ENCODE measurements around the gene STKLD1. TPM values are rescaled to one million over a fixed set of nuclear protein-coding genes. Genes with fewer than 3 reads are reported as not detected.

STKLD1 gene
- polyA plus RNA-seq, 6 donors from 2014 or later, result 0.18 to 0.61 TPM; not detected in 4

DNA sequence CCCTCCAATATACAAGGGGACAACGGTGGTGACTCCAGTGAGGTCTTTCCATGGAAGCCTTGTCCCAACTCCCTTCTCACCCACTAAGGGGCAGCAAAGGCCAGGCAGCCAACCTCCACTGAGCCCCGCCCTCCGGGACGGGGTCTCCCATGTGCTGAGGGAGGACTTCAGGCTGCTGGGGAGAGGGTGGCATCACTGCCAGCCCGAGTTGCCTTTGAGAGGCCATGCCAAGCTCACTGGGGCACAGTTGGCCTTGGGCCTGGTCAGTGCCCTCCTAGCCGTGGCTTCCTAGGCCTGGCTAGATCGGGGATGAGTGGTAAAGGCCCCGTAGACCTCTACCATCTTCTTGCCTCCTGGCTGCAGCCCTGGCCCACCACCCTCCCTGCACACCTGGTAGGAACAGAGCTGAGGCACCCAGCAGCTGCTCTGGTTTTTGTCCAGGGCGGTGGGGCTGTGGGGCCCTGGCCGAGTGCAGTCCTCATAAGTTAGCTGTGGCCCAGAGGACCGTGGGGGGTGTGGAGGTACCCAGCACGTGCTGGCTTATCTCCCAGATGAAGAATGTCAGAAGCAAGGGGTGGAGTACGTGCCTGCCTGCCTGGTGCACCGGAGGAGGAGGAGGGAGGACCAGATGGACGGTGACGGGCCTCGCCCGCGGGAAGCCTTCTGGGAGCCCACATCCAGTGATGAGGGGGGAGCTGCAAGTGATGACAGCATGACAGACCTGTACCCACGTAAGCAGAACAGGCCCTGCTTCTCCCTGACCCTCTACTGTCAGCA, 16.6 kb upstream of the STKLD1 start:
- DNase-seq (no peak), ATAC-seq (ENCODE audit: low read depth in 2 of 2) (no peak)
- peak overlapping the region in 2 of 8 donors; percentile 86 to 95 for H3K4me3 Mint-ChIP-seq
- H3K9me3 Mint-ChIP-seq, result no peaks in the 10 kb centered on the region
- peaks cover 0 to 16% of the 10 kb centered on the region in 2 donors for H3K36me3 Mint-ChIP-seq
- H3K27me3 Mint-ChIP-seq, result no peaks in the 10 kb centered on the region
- H3K27ac Mint-ChIP-seq, result peak overlapping the region in 2 of 6 donors; percentile 57 to 79
- H3K4me1 Mint-ChIP-seq, result peaks cover 17 to 40% (median 23%) of the 10 kb centered on the region in 3 donors

DNA sequence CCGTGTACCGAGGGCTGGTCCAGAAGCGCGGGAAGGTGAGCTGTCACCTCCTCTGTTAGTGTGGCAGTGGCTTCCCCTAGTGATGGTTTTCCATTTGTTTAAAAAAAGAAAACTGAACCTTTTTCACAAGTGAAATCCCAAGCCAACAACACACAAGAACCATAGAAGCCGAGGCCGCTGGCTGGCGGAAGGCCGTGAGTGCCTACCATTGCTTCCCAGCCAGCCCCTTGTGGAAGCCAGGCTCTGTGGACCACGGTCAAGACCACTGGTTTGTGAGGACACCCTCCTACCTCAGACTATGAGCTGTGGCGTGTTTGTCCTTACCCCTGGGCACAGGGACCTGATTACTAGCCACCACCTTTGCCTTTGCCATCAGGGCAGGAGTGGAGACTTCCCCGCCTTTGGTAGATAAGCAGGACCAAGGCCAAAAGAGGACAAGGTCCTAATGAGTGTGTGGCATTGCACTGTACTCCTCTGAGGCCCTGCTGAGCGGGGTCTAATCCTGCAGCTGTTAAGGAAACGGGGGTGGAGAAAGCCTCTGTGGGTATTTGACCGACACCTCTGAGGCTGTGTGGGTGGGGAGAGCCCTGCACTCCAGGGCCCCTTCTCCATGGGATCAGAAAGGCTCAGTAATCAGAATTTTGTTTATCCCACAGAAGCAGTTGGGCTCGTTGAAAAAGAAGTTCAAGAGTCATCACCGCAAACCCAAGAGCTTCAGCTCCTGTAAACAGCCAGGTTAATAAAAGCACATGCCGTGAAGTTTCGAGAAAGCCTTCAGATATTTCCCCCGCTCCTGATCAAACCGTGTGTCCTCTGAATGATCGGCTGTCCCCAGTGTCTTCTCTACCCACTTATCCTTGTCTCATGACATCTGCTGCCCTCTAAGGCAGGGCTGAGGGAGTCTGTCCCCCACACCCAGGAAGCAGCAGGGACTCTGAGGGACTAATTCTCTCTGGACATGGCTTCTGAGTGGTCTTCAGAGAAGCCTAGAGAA, 15.5 kb upstream of the STKLD1 start:
- peak overlapping the region in 3 of 8 donors; percentile 44 to 56 (median 56) for H3K4me3 Mint-ChIP-seq
- DNase-seq (no peak), ATAC-seq (ENCODE audit: low read depth in 2 of 2) (no peak)
- peaks cover 0 to 16% of the 10 kb centered on the region in 2 donors for H3K36me3 Mint-ChIP-seq
- no peaks in the 10 kb centered on the region for H3K27me3 Mint-ChIP-seq
- no peaks in the 10 kb centered on the region for H3K9me3 Mint-ChIP-seq
- peak overlapping the region in 3 of 6 donors; percentile 70 to 88 (median 79) for H3K27ac Mint-ChIP-seq
- peaks cover 17 to 30% (median 23%) of the 10 kb centered on the region in 3 donors for H3K4me1 Mint-ChIP-seq

DNA sequence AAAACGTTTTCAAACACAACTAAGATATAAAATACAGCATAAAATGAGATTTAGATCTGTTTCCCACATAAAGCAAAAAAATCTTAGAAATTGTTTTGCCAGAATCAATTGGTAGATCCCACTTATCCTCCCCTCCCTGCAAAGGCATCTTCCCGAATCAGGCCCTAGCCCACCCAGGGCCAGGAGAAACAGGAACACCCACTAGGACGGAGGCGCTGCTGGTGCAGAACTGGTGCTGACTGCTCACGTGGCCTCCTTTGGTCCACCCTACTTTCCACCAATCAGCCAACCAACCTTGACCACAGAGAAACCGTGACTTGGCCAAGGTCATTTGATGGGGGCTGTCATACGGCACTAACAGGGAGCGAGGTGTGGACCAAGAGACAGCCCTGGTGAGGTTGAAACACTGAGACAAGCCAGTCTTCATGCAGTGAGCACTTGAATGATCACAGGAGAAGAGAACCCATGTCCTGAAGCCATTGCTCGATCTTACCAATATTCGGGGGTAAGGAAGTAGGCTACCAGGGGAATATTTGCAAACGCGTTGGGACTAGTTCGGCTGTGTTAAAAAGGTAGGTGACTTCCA, 14.6 kb upstream of the STKLD1 start:
- Mint-ChIP-seq H3K36me3 (peaks cover 0 to 16% of the 10 kb centered on the region in 2 donors), H3K27me3 (no peaks in the 10 kb centered on the region), H3K27ac (no peak overlapping the region), H3K4me3 (peak overlapping the region in 2 of 8 donors; percentile 22 to 56), H3K9me3 (no peaks in the 10 kb centered on the region), H3K4me1 (peaks cover 17 to 27% (median 23%) of the 10 kb centered on the region in 3 donors)
- ATAC-seq (ENCODE audit: low read depth in 2 of 2) (no peak), DNase-seq (no peak)

- peaks cover 16 to 23% (median 21%) of the 10 kb centered on the region in 3 donors for H3K4me1 Mint-ChIP-seq
- H3K9me3 Mint-ChIP-seq, result no peaks in the 10 kb centered on the region
- ATAC-seq (ENCODE audit: low read depth in 2 of 2), result no peak
- no peaks in the 10 kb centered on the region for H3K27me3 Mint-ChIP-seq
- H3K36me3 Mint-ChIP-seq, result peaks cover 0 to 16% of the 10 kb centered on the region in 2 donors
- no peak for DNase-seq
- peak overlapping the region in 1 of 8 donors; percentile 56 for H3K4me3 Mint-ChIP-seq
- peak overlapping the region in 2 of 6 donors; percentile 30 to 49 for H3K27ac Mint-ChIP-seq
Observed at GRCh38 chr9:133362359-133363044, 13.7 kb upstream of the STKLD1 start.

DNA sequence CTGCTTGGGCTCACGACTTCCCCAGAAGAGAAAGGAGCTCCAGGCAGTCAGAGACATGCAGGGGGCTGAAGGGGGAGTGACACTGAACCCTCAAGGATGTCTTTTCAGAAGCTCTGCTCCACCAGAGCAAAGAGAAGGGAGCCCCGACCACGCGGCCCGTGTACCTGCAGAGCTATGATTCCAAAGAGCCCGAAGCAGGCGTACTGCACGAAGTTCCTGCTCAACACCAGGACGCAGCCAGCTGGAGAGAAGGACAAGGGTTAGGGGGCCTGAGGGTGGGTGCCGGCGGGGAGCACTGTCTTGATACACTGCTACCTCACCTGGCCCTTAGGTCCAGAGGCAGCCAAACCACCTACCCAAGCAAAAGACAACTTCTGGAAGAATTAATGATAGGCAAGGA, 9.7 kb upstream of the STKLD1 start:
- no peak for DNase-seq
- no peak overlapping the region for H3K4me3 Mint-ChIP-seq
- H3K9me3 Mint-ChIP-seq, result no peaks in the 10 kb centered on the region
- peaks cover 31 to 34% (median 33%) of the 10 kb centered on the region in 3 donors for H3K4me1 Mint-ChIP-seq
- H3K36me3 Mint-ChIP-seq, result peaks cover 0 to 14% of the 10 kb centered on the region in 2 donors
- peak overlapping the region in 1 of 6 donors; percentile 13 for H3K27ac Mint-ChIP-seq
- no peaks in the 10 kb centered on the region for H3K27me3 Mint-ChIP-seq
- ATAC-seq (ENCODE audit: low read depth in 2 of 2), result no peak

DNA sequence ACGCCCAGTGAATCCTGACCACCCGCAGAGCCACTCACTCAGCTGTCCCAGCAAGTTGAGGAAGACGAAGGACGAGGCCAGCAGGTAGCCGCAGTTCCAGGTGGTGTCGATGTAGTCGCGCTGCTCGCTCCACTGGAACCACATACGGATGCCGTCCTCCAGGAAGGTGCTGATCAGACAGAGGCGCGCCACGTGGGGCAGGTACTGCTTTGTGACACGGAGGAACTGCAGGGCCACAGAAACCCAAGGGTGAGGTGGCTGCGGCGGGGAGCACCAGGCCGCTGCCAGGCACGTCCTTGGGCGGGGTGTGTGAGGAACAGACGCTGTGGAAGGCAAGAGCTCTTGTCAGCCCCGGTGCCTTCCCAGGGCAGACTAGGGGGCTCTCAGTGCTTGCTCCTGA, 8.9 kb upstream of the STKLD1 start:
- ATAC-seq (ENCODE audit: low read depth in 2 of 2), result no peak
- H3K9me3 Mint-ChIP-seq, result no peaks in the 10 kb centered on the region
- H3K27ac Mint-ChIP-seq, result no peak overlapping the region
- H3K36me3 Mint-ChIP-seq, result peaks cover 0 to 9% of the 10 kb centered on the region in 2 donors
- DNase-seq, result no peak
- peaks cover 37 to 42% (median 41%) of the 10 kb centered on the region in 3 donors for H3K4me1 Mint-ChIP-seq
- H3K4me3 Mint-ChIP-seq, result no peak overlapping the region
- no peaks in the 10 kb centered on the region for H3K27me3 Mint-ChIP-seq

DNA sequence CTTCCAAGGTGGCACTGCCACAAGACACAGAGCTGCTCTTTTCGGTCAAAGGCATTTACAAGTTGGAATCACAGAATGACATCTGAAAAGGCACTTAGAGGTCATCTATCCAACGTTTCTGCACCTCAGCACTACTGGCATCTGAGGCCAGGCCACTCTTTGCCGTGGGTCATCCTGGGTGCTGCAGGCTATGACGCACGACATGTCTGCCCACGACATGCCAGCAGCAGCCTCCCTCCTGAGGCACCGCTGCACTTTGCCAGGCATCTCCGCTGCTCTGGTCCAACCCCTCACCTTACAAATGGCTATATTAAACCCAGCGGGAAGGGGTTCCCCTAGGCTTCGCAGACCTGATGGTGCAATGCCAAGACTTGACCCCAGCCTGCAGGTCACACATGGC, 8.4 kb upstream of the STKLD1 start:
- Mint-ChIP-seq H3K27ac (no peak overlapping the region), H3K9me3 (no peaks in the 10 kb centered on the region), H3K36me3 (peaks cover 0 to 9% of the 10 kb centered on the region in 2 donors), H3K4me3 (no peak overlapping the region), H3K4me1 (peaks cover 42 to 47% (median 46%) of the 10 kb centered on the region in 3 donors), H3K27me3 (no peaks in the 10 kb centered on the region)
- ATAC-seq (ENCODE audit: low read depth in 2 of 2) (no peak), DNase-seq (no peak)

DNA sequence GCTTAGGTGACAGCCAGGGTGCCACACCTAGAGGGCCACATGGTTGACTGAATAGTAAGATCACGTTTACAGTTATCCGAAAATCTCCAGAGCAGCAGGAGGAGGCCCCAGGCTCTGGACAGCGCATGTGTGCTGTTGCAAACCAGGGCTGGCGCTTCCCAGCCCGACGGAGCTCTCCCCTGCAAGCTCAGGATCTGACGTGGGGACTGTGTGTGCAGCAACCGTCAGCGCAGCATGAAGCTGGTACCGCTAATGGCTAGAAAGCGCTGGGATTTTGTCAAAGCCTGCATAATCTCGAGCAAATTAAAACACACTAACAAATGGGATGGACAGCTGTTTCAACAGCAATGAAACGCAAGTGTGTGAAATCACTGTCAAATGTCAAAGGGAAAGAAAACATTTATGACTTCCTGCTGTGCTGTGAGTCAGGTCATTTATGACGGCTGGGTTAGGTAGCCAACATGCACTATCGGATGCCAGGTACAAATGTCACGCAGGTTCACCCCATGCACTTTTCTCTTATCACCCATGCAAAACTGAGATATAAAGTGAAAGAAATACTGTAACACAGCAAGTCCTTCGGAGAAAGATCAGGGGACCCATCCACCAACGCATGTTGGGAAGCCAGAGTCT, 7.8 kb upstream of the STKLD1 start:
- H3K27me3 Mint-ChIP-seq, result no peaks in the 10 kb centered on the region
- no peak overlapping the region for H3K27ac Mint-ChIP-seq
- DNase-seq (no peak), ATAC-seq (ENCODE audit: low read depth in 2 of 2) (no peak)
- no peaks in the 10 kb centered on the region for H3K9me3 Mint-ChIP-seq
- H3K36me3 Mint-ChIP-seq, result peaks cover 0 to 7% of the 10 kb centered on the region in 2 donors
- peak overlapping the region in 1 of 8 donors; percentile 69 for H3K4me3 Mint-ChIP-seq
- peaks cover 43 to 53% (median 52%) of the 10 kb centered on the region in 3 donors for H3K4me1 Mint-ChIP-seq

DNA sequence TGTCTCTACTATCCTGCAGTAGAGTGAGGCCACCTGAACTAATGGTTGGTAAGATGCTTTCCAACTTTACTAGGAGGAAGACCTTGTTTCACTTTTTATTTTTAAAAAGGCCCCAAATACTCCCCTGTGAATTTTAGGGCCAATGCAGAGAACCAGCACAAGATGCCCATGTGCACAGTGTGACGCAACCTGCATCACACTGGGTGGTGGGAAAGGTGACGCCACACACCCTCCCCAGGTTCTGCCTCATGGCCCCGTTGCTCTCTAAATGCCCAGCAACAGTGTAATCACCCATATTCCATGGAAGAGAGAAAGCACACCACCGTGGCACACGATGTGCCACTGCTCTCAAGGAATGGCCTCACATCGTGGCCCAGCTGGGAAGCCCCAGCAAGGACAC, 6.7 kb upstream of the STKLD1 start:
- Mint-ChIP-seq H3K27me3 (no peaks in the 10 kb centered on the region), H3K27ac (peak overlapping the region in 3 of 6 donors; percentile 9 to 39 (median 36)), H3K9me3 (no peaks in the 10 kb centered on the region), H3K36me3 (no peaks in the 10 kb centered on the region), H3K4me1 (peaks cover 43 to 62% (median 62%) of the 10 kb centered on the region in 3 donors), H3K4me3 (peak overlapping the region in 2 of 8 donors; percentile 29 to 75)
- ATAC-seq (ENCODE audit: low read depth in 2 of 2) (no peak), DNase-seq (no peak)

GRCh38 chr9:133369933-133370332, 6.2 kb upstream of the STKLD1 start:
- Mint-ChIP-seq H3K27me3 (no peaks in the 10 kb centered on the region), H3K9me3 (no peaks in the 10 kb centered on the region), H3K36me3 (no peaks in the 10 kb centered on the region), H3K27ac (peak overlapping the region in 2 of 6 donors; percentile 36 to 39), H3K4me1 (peaks cover 48 to 67% (median 66%) of the 10 kb centered on the region in 3 donors), H3K4me3 (peak overlapping the region in 2 of 8 donors; percentile 22 to 62)
- ATAC-seq (ENCODE audit: low read depth in 2 of 2), result no peak
- DNase-seq, result no peak

DNA sequence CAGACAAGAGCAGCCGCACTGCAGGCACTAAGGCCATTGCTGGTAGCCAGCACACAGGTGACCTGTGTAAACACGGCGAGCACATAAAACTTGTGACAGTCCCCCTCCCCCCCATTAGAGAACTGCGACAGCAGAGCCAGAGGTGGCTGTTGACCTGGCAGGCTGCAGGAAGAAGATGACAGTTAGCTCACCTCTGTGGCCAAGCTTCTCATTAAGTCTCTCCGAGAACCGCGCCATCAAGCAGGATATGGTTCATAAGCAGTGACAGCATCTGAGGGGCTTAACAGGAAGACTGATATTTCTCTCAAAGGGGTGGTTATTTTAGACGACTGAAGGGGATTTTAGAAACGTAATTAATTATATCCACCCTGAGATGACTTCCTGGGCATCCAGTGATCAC, 5.5 kb upstream of the STKLD1 start:
- no peaks in the 10 kb centered on the region for H3K27me3 Mint-ChIP-seq
- peaks cover 52 to 71% (median 69%) of the 10 kb centered on the region in 3 donors for H3K4me1 Mint-ChIP-seq
- H3K9me3 Mint-ChIP-seq, result no peaks in the 10 kb centered on the region
- H3K27ac Mint-ChIP-seq, result peak overlapping the region; percentile 11 to 91 (median 78)
- peak overlapping the region in 7 of 8 donors; percentile 27 to 71 (median 62) for H3K4me3 Mint-ChIP-seq
- no peak for DNase-seq
- ATAC-seq (ENCODE audit: low read depth in 2 of 2), result peak; percentile 29 to 36
- H3K36me3 Mint-ChIP-seq, result no peaks in the 10 kb centered on the region

- peak overlapping the region in 5 of 8 donors; percentile 37 to 71 (median 63) for H3K4me3 Mint-ChIP-seq
- no peaks in the 10 kb centered on the region for H3K27me3 Mint-ChIP-seq
- DNase-seq, result no peak
- no peaks in the 10 kb centered on the region for H3K36me3 Mint-ChIP-seq
- peak overlapping the region in 5 of 6 donors; percentile 45 to 91 (median 83) for H3K27ac Mint-ChIP-seq
- no peaks in the 10 kb centered on the region for H3K9me3 Mint-ChIP-seq
- no peak for ATAC-seq (ENCODE audit: low read depth in 2 of 2)
- H3K4me1 Mint-ChIP-seq, result peaks cover 52 to 71% (median 69%) of the 10 kb centered on the region in 3 donors
Observed at GRCh38 chr9:133371261-133371711, 4.9 kb upstream of the STKLD1 start.

All from naive B cell (primary cell).